Chondrocyte (in vitro differentiated cells): ENCODE results near the gene GRIP1. TPM values are rescaled to one million over a fixed set of nuclear protein-coding genes. Genes with fewer than 3 reads are reported as not detected.

Source experiments
- DNase-seq: peaks from one replicate; pipeline ENCODE4 v3.0.0; 2021; ENCODE audit warnings: mixed read lengths, low spot score
- H3K27ac Mint-ChIP-seq: one replicate; pipeline ENCODE4 v1.8.0; 2021; ENCODE audit warnings: mild to moderate bottlenecking, moderate library complexity, mixed read lengths; ENCODE audit not compliant: unreplicated experiment
- H3K27me3 Mint-ChIP-seq: 2 replicates; pipeline ENCODE4 v1.8.0; 2021; ENCODE audit warnings: low read depth, mixed read lengths
- H3K36me3 Mint-ChIP-seq: 2 replicates; pipeline ENCODE4 v1.8.0; 2021; ENCODE audit warnings: low read depth, mixed read lengths
- H3K4me1 Mint-ChIP-seq: 2 replicates; pipeline ENCODE4 v1.8.0; 2021; ENCODE audit warnings: low read depth, mild to moderate bottlenecking, mixed read lengths
- H3K4me3 Mint-ChIP-seq: one replicate; pipeline ENCODE4 v1.8.0; 2021; ENCODE audit warnings: mild to moderate bottlenecking, moderate library complexity, mixed read lengths; ENCODE audit not compliant: unreplicated experiment
- H3K9me3 Mint-ChIP-seq: 2 replicates; pipeline ENCODE4 v1.8.0; 2021; ENCODE audit warnings: low read depth, mixed read lengths
- CTCF ChIP-seq: fragments of 200-600 bp; sonication (generic); IDR thresholded peaks from 2 replicates; pipeline ENCODE4 v1.5.0; 2021; ENCODE audit warnings: antibody characterized with exemption, mild to moderate bottlenecking, moderate library complexity
- total RNA-seq: library from RNA; stranded (reverse); gene quantifications from 3 replicates; pipeline ENCODE4 v1.2.1, GENCODE V29; 2021

Gene GRIP1
- total RNA-seq, 1 donor from 2014 or later = 5.0 TPM

- TF ChIP-seq CTCF = no peak
- peak overlapping the region; percentile 90 for H3K27ac Mint-ChIP-seq
- H3K4me3 Mint-ChIP-seq = peak overlapping the region; percentile 16
- DNase-seq = no peak
- H3K9me3 Mint-ChIP-seq = no peaks in the 10 kb centered on the region
- H3K4me1 Mint-ChIP-seq = peaks cover 37% of the 10 kb centered on the region
- H3K36me3 Mint-ChIP-seq = no peaks in the 10 kb centered on the region
- no peaks in the 10 kb centered on the region for H3K27me3 Mint-ChIP-seq
These were observed 31.7 kb downstream of the GRIP1 start for GRCh38 chr12:66647034-66647691.

- DNase-seq = no peak
- H3K9me3 Mint-ChIP-seq = no peaks in the 10 kb centered on the region
- H3K4me3 Mint-ChIP-seq = no peak overlapping the region
- no peaks in the 10 kb centered on the region for H3K36me3 Mint-ChIP-seq
- H3K27ac Mint-ChIP-seq = no peak overlapping the region
- peaks cover 48% of the 10 kb centered on the region for H3K4me1 Mint-ChIP-seq
- no peak for TF ChIP-seq CTCF
- no peaks in the 10 kb centered on the region for H3K27me3 Mint-ChIP-seq
These were observed 34.7 kb downstream of the GRIP1 start for GRCh38 chr12:66644151-66644550.

GRCh38 chr12:66640691-66641460, 38.0 kb downstream of the GRIP1 start:
- no peak for TF ChIP-seq CTCF
- H3K27ac Mint-ChIP-seq = no peak overlapping the region
- no peak for DNase-seq
- peaks cover 33% of the 10 kb centered on the region for H3K4me1 Mint-ChIP-seq
- H3K36me3 Mint-ChIP-seq = no peaks in the 10 kb centered on the region
- no peak overlapping the region for H3K4me3 Mint-ChIP-seq
- H3K27me3 Mint-ChIP-seq = no peaks in the 10 kb centered on the region
- H3K9me3 Mint-ChIP-seq = no peaks in the 10 kb centered on the region

- Mint-ChIP-seq H3K4me1 (peaks cover 30% of the 10 kb centered on the region), H3K9me3 (no peaks in the 10 kb centered on the region), H3K27ac (no peak overlapping the region), H3K4me3 (no peak overlapping the region), H3K27me3 (no peaks in the 10 kb centered on the region), H3K36me3 (no peaks in the 10 kb centered on the region)
- DNase-seq = no peak
- TF ChIP-seq CTCF = no peak
These were observed 40.2 kb downstream of the GRIP1 start for GRCh38 chr12:66638666-66639065.

GRCh38 chr12:66637699-66638301, 41.1 kb downstream of the GRIP1 start:
- Mint-ChIP-seq H3K27me3 (no peaks in the 10 kb centered on the region), H3K36me3 (no peaks in the 10 kb centered on the region), H3K4me3 (no peak overlapping the region), H3K9me3 (no peaks in the 10 kb centered on the region), H3K27ac (peak overlapping the region; percentile 49), H3K4me1 (peaks cover 34% of the 10 kb centered on the region)
- no peak for TF ChIP-seq CTCF
- DNase-seq = no peak
